Aortic smooth muscle cell (primary cell): ENCODE measurements around the gene PDPK1. TPM values are rescaled to one million over a fixed set of nuclear protein-coding genes. Genes with fewer than 3 reads are reported as not detected.

ENCODE experiments used
- total RNA-seq: library from RNA; depleted of rRNA; stranded (reverse); fragments of >200 nt; gene quantifications from 2 replicates; pipeline ENCODE4 v1.2.3, GENCODE V29; 2014

Gene PDPK1
- total RNA-seq: 18.4 and 21.1 TPM in 2 replicates

DNA sequence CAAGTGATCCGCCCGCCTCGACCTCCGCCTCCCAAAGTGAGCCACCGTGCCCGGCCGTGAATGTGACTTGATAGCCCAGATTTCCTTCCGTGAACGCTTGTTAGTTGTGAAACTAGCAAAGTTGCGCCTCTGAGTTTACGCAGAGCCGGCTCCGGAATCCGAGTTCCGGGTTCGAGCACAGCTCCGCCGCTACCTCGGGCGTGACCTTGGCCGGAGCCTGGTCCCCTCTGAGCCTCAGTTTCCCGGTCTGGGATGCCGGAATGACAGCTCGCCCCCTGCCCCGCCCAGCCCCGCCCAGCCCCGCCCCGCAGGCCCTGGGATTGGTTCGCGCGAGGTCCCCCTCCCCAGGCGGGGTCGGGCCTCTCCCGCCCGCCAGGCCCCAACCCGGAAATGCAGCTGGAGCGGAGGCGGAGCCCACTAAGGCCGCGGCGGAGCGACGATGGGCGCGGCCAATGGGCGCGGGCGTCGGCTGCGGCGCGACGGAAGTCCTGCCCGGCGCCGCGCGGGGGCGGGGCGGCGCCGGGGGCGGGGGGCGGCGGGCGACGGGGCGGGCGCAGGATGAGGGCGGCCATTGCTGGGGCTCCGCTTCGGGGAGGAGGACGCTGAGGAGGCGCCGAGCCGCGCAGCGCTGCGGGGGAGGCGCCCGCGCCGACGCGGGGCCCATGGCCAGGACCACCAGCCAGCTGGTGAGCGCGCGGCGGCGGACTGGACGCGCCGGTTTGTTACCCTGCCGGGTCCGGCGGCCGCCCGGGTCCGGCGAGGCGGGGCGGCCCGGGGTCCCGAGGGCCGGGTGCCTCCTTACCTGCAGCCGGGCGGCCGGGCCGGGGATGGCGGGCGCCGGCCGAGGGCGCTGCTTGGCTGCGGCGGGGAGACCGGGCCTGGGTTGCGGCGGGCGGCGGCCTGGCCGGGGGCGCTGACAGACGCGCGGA, at the start of gene PDPK1:
TSS of gene PDPK1 (plus strand) at position 571 of the 929 bp plus-strand sequence. CDS start at position 663, 92 bp downstream.

DNA sequence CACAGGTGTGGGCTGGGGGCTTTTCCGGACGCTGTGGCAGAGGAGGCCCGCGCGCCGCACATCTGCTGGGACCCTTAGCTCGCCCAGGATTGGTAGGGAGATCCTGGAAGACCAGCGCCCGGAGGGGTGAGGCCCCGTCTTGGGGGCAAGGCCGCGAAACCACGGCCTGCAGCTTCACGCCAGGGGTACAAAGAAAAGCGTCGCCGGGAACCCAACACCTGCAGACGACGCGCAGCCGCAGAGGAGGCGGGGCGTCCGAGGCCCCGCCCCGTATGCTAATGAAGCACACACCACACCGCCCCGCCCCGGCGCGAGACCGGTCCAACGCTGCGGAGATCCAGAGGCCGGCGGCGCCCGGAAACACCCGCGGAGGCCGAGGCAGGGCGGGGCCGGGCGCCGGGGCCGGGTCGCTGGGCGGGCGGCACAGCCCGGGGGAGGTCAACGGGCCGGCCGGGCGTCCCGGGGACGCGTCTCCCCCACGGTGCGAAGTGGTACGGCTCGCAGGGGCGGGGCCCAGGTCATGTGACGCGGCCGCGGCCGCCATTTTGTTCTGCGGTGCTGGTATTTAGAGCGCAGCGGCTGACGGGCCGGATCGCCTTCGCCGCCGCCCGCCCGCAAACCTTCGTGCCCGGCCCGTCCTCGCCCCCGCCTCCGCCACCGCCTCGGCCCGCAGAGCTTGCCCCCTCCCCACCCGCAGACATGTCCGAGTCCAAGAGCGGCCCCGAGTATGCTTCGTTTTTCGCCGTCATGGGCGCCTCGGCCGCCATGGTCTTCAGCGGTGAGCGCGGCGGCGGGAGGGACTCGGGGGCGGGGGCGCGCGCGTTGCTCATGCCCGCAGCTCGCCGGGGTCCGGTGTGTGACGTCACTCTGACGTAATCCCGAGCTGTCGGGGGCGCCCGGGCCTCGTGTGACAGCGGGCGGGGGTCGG, 24.2 kb upstream of the PDPK1 start, which contains the start of gene ATP6V0C:
TSS of gene ATP6V0C (plus strand) at position 548 of the 928 bp plus-strand sequence. CDS start at position 700, 152 bp downstream.

DNA sequence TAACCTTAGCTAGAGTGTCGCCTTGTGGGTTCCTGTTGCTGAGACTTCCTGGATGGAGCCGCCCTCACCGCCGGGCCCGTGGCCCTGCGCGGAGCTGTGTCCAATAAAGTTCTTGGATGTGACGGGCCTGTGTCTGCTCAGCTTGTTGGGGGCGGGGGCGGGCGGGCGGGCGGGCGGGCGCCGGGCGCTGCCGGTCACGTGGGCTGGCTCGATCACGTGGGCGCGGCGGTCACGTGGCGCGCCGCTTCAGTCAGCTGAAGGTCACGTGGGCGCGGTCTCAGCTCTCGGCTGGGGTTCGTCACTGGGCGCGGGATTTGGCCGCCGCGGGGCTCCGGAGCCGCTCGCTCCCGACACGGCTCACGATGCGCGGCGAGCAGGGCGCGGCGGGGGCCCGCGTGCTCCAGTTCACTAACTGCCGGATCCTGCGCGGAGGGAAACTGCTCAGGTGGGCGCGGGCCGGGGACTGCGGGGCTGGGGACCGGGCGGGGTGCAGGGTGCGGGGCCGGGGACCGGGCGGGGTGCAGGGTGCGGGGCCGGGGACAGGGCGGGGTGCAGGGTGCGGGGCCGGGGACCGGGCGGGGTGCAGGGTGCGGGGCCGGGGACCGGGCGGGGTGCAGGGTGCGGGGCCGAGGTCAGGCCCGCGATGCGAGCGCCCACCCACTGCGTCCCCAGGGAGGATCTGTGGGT, 17.6 kb upstream of the PDPK1 start, which contains the start of gene AMDHD2:
TSS of gene AMDHD2 (plus strand) at position 275 of the 687 bp plus-strand sequence. CDS start at position 363, 88 bp downstream.

DNA sequence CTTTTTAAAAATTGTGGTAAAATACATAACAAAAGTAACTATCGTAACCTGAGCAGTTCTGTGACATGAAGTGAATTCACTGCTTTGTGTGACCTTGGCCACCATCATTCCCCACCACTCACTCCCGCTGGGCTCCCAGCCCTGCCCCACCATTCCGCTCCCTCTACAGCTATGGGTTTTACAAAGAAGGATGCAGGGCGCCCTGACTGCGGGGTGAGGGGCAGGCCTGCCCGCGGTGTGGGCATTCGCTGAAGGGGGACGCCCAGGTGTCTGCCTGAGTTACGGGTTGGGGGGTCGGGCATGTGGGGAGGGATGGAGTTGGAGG, 6.5 kb upstream of the PDPK1 start, which contains the start of gene CEMP1:
TSS of gene CEMP1 (minus strand) at position 38 of the 325 bp plus-strand sequence. CDS start 335 bp downstream, outside the sequence.

Other genes with a start within 250 kb of the PDPK1 start
- gene ABCA3, start 197.3 kb upstream of the PDPK1 start, total RNA-seq: 8.4 and 11.1 TPM in 2 replicates
- 9.5 and 17.3 TPM in 2 replicates for gene CCNF, start 108.6 kb upstream of the PDPK1 start, total RNA-seq
- gene TEDC2, start 77.9 kb upstream of the PDPK1 start, total RNA-seq: 2.7 and 6.1 TPM in 2 replicates
- 0.31 and 0.40 TPM in 2 replicates for gene NTN3, start 66.7 kb upstream of the PDPK1 start, total RNA-seq
- gene TBC1D24, start 62.9 kb upstream of the PDPK1 start, total RNA-seq: 10.3 and 12.0 TPM in 2 replicates
- gene ATP6V0C, start 24.1 kb upstream of the PDPK1 start, total RNA-seq: 10.4 and 11.9 TPM in 2 replicates
- gene AMDHD2, start 17.6 kb upstream of the PDPK1 start, total RNA-seq: 44.6 and 52.2 TPM in 2 replicates
- gene CEMP1, start 6.6 kb upstream of the PDPK1 start, total RNA-seq: 0.12 TPM in 1 of 2 replicates, not detected in the other
- 22.5 and 24.8 TPM in 2 replicates for gene KCTD5, start 144.5 kb downstream of the PDPK1 start, total RNA-seq
- gene PRSS27, start 182.2 kb downstream of the PDPK1 start, total RNA-seq: 0.56 and 0.92 TPM in 2 replicates
- 41.4 and 47.7 TPM in 2 replicates for gene SRRM2, start 214.6 kb downstream of the PDPK1 start, total RNA-seq
- gene ELOB, start 239.3 kb downstream of the PDPK1 start, total RNA-seq: 355 and 449 TPM in 2 replicates
- not detected in 2 replicates for gene PRSS33, start 249.5 kb downstream of the PDPK1 start, total RNA-seq